GM23338 (cell line): ENCODE results near the gene ZNF497. TPM values are rescaled to one million over a fixed set of nuclear protein-coding genes. Genes with fewer than 3 reads are reported as not detected.
A peak's percentile ranks its signal among the peaks of the same experiment; 100 is the strongest.

Experiments used
- ATAC-seq: fragments of 200-7000 bp; cut with Tn5 transposase; 3 replicates; pipeline ENCODE4 v1.9.1; 2020
- DNase-seq: peaks from one replicate; pipeline ENCODE4 v3.0.0-alpha.2; 2015; ENCODE audit warnings: low spot score
- H2AFZ ChIP-seq: fragments of 200-600 bp; sonication (generic); 2 replicates; pipeline ENCODE4 v1.8.0; 2016; ENCODE audit warnings: antibody characterized with exemption, mild to moderate bottlenecking, moderate library complexity
- H3F3A ChIP-seq: fragments of 200-600 bp; sonication (generic); replicated peaks from 2 replicates; pipeline ENCODE4 v1.8.0; 2017; ENCODE audit warnings: antibody characterized with exemption, mixed run types, low read depth
- H3K27ac ChIP-seq: fragments of 200-600 bp; sonication (generic); 2 replicates; pipeline ENCODE4 v1.6.1; 2016; ENCODE audit warnings: low read depth
- H3K27me3 ChIP-seq: fragments of 200-600 bp; sonication (generic); 2 replicates; pipeline ENCODE4 v1.8.0; 2016; ENCODE audit warnings: mild to moderate bottlenecking, mixed run types, moderate library complexity; ENCODE audit not compliant: insufficient read depth
- H3K36me3 ChIP-seq: fragments of 200-600 bp; sonication (generic); 2 replicates; pipeline ENCODE4 v1.8.0; 2016; ENCODE audit warnings: mild to moderate bottlenecking; ENCODE audit not compliant: insufficient read depth
- H3K4me1 ChIP-seq: fragments of 200-600 bp; sonication (generic); 2 replicates; pipeline ENCODE4 v1.8.0; 2016; ENCODE audit warnings: mild to moderate bottlenecking, moderate library complexity; ENCODE audit not compliant: insufficient read depth
- H3K4me2 ChIP-seq: fragments of 200-600 bp; sonication (generic); 2 replicates; pipeline ENCODE4 v1.7.1; 2017; ENCODE audit warnings: mixed run types
- H3K4me3 ChIP-seq: fragments of 200-600 bp; sonication (generic); 2 replicates; pipeline ENCODE4 v1.6.1; 2016; ENCODE audit warnings: mixed run types
- H3K79me2 ChIP-seq: fragments of 200-600 bp; sonication (generic); replicated peaks from 2 replicates; pipeline ENCODE4 v1.8.0; 2017; ENCODE audit warnings: mild to moderate bottlenecking; ENCODE audit not compliant: insufficient read depth
- H3K9me2 ChIP-seq: fragments of 200-600 bp; sonication (generic); 2 replicates; pipeline ENCODE4 v1.8.0; 2017; ENCODE audit not compliant: insufficient read depth
- H4K20me1 ChIP-seq: fragments of 200-600 bp; sonication (generic); replicated peaks from 2 replicates; pipeline ENCODE4 v1.8.0; 2017; ENCODE audit warnings: mild to moderate bottlenecking; ENCODE audit not compliant: insufficient read depth
- H3K27ac Mint-ChIP-seq: 2 replicates; pipeline ENCODE4 v1.8.0; 2020; ENCODE audit warnings: inconsistent platforms, mild to moderate bottlenecking, moderate library complexity, mixed read lengths
- H3K27me3 Mint-ChIP-seq: 3 replicates; pipeline ENCODE4 v1.8.0; 2022; ENCODE audit warnings: low read depth, mild to moderate bottlenecking, moderate library complexity, mixed read lengths, inconsistent platforms; ENCODE audit not compliant: insufficient read depth, poor library complexity
- H3K36me3 Mint-ChIP-seq: 3 replicates; pipeline ENCODE4 v1.8.0; 2021; ENCODE audit warnings: low read depth, mild to moderate bottlenecking, inconsistent platforms, moderate library complexity, mixed read lengths
- H3K4me1 Mint-ChIP-seq: 3 replicates; pipeline ENCODE4 v1.8.0; 2020; ENCODE audit warnings: mild to moderate bottlenecking, inconsistent platforms, mixed read lengths
- H3K4me3 Mint-ChIP-seq: 3 replicates; pipeline ENCODE4 v1.8.0; 2021; ENCODE audit warnings: moderate library complexity, mild to moderate bottlenecking, inconsistent platforms, mixed read lengths
- H3K9me3 Mint-ChIP-seq: 3 replicates; pipeline ENCODE4 v1.8.0; 2020; ENCODE audit warnings: moderate library complexity, mild to moderate bottlenecking, inconsistent platforms, mixed read lengths
- CREB1 ChIP-seq: fragments of 250-450 bp; sonication (Bioruptor Pico); IDR thresholded peaks from 2 replicates; pipeline ENCODE4 v1.5.0; 2020; ENCODE audit warnings: low read depth, mild to moderate bottlenecking, moderate library complexity
- EZH2 ChIP-seq: fragments of 200-600 bp; sonication (generic); IDR thresholded peaks from one replicate; pipeline ENCODE4 v1.8.0; 2017; ENCODE audit warnings: antibody characterized with exemption, mild to moderate bottlenecking, low read depth; ENCODE audit not compliant: unreplicated experiment
- EZH2phosphoT487 ChIP-seq: fragments of 200-600 bp; sonication (generic); IDR thresholded peaks from one replicate; pipeline ENCODE4 v1.8.1; 2018; ENCODE audit warnings: antibody characterized with exemption; ENCODE audit not compliant: unreplicated experiment
- JUNB ChIP-seq: IDR thresholded peaks from one replicate; pipeline ENCODE4 v1.6.1; 2016; ENCODE audit warnings: antibody characterized with exemption; ENCODE audit not compliant: unreplicated experiment
- NANOG ChIP-seq: IDR thresholded peaks from 2 replicates; pipeline ENCODE4 v1.6.1; 2016; ENCODE audit warnings: antibody characterized with exemption, borderline replicate concordance
- POLR2AphosphoS5 ChIP-seq: IDR thresholded peaks from 2 replicates; pipeline ENCODE4 v1.6.1; 2016; ENCODE audit warnings: antibody characterized with exemption, low read depth
- STAT1 ChIP-seq: IDR thresholded peaks from one replicate; pipeline ENCODE4 v1.6.1; 2016; ENCODE audit warnings: antibody characterized with exemption; ENCODE audit not compliant: unreplicated experiment
- ZNF114 ChIP-seq: fragments of 250-450 bp; sonication (Bioruptor Pico); IDR thresholded peaks from 2 replicates; pipeline ENCODE4 v1.5.0; 2020; ENCODE audit warnings: mild to moderate bottlenecking, moderate library complexity
- ZNF331 ChIP-seq: fragments of 250-450 bp; sonication (Bioruptor Pico); IDR thresholded peaks from 2 replicates; pipeline ENCODE4 v1.5.0; 2020; ENCODE audit warnings: low read depth, mild to moderate bottlenecking, moderate library complexity
- polyA plus RNA-seq: library from polyadenylated mRNA; unstranded; fragments of >200 nt; fragmentation: Nextera tagmentation; extraction: Ambion mirVana; gene quantifications from 2 replicates; pipeline ENCODE4 v1.2.1, GENCODE V29; 2016
- total RNA-seq: library from RNA; depleted of rRNA; stranded (reverse); fragments of >200 nt; shearing (Covaris generic); gene quantifications from 2 replicates; pipeline ENCODE4 v1.2.3, GENCODE V29; 2014
- TF ChIP-seq, protein P1 (sequence below): fragments of 250-450 bp; sonication (Bioruptor Pico); IDR thresholded peaks from 2 replicates; pipeline ENCODE4 v1.5.0; 2020; ENCODE audit warnings: mild to moderate bottlenecking, moderate library complexity
- TF ChIP-seq, protein P2 (sequence below): IDR thresholded peaks from one replicate; pipeline ENCODE4 v1.6.1; 2018; ENCODE audit warnings: antibody characterized with exemption; ENCODE audit not compliant: unreplicated experiment
- TF ChIP-seq, protein P3 (sequence below), 2 experiments: fragments of 200-600 bp in 1 of 2; sonication (generic) in 1 of 2; conservative IDR thresholded peaks; 2 replicates each; pipeline versions ENCODE4 v1.5.1 to v1.6.1; 2016 to 2017; ENCODE audit warnings: antibody characterized with exemption in 2 of 2, low read depth in 2 of 2, mild to moderate bottlenecking in 2 of 2, moderate library complexity in 1 of 2
- TF ChIP-seq, protein P4 (sequence below): IDR thresholded peaks from 2 replicates; pipeline ENCODE4 v1.6.1; 2016; ENCODE audit warnings: antibody characterized with exemption

Gene ZNF497
- total and polyA plus RNA-seq, 2 experiments from 2014 or later = 0.44 to 2.0 TPM

DNA sequence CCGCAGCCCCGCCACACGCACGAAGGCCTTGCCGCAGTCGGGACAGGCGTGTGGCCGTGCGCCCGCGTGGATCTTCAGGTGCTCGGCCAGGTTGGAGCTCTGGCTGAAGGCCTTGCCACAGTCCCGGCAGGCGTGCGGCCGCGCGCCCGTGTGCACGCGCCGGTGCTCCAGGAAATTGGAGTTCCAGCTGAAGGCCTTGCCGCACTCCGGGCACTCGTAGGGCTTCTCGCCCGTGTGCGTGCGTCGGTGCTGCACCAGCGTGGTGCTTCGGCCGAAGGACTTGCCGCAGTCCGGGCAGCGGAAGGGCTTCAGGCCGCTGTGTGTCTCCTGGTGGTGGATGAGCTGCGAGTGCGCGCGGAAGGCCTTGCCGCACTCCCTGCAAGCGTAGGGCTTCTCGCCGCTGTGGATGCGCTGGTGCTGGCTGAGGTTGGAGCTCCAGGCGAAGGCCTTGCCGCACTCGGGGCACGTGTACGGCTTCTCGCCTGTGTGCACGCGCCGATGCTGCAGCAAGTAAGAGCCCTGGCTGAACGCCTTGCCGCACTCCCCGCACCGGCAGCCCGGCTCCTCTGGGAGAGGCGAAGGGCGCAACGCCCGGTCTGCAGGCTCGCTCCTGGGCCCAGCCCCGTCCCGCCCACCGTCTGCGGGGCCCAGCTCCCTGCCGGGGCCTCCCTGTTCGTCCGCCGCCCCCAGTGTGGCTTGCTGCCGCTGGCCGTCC, 5.6 kb downstream of the ZNF497 start:
- Mint-ChIP-seq H3K27ac (no peak overlapping the region), H3K36me3 (no peaks in the 10 kb centered on the region), H3K4me3 (no peak overlapping the region), H3K9me3 (no peaks in the 10 kb centered on the region), H3K27me3 (peaks cover 3% of the 10 kb centered on the region), H3K4me1 (no peaks in the 10 kb centered on the region; the same call in 2 of the 3 replicates)
- H3K9me2 ChIP-seq = no peaks in the 10 kb centered on the region
- H3K27me3 ChIP-seq = peaks cover 33% of the 10 kb centered on the region
- H3K4me1 ChIP-seq = no peaks in the 10 kb centered on the region; the same call in 1 of the 2 replicates
- H3K4me3 ChIP-seq = peak overlapping the region; percentile 52
- H3K4me2 ChIP-seq = peak overlapping the region; percentile 83
- ATAC-seq (peak; percentile 39), DNase-seq (peak; percentile 59)
- H4K20me1 ChIP-seq = no peaks in the 10 kb centered on the region; the same call in 1 of the 2 replicates
- peak overlapping the region; percentile 90 for H2AFZ ChIP-seq
- H3K79me2 ChIP-seq = no peaks in the 10 kb centered on the region
- no peaks in the 10 kb centered on the region for H3K36me3 ChIP-seq
- no peak for TF ChIP-seq ZNF114
- TF ChIP-seq, protein P1, sequence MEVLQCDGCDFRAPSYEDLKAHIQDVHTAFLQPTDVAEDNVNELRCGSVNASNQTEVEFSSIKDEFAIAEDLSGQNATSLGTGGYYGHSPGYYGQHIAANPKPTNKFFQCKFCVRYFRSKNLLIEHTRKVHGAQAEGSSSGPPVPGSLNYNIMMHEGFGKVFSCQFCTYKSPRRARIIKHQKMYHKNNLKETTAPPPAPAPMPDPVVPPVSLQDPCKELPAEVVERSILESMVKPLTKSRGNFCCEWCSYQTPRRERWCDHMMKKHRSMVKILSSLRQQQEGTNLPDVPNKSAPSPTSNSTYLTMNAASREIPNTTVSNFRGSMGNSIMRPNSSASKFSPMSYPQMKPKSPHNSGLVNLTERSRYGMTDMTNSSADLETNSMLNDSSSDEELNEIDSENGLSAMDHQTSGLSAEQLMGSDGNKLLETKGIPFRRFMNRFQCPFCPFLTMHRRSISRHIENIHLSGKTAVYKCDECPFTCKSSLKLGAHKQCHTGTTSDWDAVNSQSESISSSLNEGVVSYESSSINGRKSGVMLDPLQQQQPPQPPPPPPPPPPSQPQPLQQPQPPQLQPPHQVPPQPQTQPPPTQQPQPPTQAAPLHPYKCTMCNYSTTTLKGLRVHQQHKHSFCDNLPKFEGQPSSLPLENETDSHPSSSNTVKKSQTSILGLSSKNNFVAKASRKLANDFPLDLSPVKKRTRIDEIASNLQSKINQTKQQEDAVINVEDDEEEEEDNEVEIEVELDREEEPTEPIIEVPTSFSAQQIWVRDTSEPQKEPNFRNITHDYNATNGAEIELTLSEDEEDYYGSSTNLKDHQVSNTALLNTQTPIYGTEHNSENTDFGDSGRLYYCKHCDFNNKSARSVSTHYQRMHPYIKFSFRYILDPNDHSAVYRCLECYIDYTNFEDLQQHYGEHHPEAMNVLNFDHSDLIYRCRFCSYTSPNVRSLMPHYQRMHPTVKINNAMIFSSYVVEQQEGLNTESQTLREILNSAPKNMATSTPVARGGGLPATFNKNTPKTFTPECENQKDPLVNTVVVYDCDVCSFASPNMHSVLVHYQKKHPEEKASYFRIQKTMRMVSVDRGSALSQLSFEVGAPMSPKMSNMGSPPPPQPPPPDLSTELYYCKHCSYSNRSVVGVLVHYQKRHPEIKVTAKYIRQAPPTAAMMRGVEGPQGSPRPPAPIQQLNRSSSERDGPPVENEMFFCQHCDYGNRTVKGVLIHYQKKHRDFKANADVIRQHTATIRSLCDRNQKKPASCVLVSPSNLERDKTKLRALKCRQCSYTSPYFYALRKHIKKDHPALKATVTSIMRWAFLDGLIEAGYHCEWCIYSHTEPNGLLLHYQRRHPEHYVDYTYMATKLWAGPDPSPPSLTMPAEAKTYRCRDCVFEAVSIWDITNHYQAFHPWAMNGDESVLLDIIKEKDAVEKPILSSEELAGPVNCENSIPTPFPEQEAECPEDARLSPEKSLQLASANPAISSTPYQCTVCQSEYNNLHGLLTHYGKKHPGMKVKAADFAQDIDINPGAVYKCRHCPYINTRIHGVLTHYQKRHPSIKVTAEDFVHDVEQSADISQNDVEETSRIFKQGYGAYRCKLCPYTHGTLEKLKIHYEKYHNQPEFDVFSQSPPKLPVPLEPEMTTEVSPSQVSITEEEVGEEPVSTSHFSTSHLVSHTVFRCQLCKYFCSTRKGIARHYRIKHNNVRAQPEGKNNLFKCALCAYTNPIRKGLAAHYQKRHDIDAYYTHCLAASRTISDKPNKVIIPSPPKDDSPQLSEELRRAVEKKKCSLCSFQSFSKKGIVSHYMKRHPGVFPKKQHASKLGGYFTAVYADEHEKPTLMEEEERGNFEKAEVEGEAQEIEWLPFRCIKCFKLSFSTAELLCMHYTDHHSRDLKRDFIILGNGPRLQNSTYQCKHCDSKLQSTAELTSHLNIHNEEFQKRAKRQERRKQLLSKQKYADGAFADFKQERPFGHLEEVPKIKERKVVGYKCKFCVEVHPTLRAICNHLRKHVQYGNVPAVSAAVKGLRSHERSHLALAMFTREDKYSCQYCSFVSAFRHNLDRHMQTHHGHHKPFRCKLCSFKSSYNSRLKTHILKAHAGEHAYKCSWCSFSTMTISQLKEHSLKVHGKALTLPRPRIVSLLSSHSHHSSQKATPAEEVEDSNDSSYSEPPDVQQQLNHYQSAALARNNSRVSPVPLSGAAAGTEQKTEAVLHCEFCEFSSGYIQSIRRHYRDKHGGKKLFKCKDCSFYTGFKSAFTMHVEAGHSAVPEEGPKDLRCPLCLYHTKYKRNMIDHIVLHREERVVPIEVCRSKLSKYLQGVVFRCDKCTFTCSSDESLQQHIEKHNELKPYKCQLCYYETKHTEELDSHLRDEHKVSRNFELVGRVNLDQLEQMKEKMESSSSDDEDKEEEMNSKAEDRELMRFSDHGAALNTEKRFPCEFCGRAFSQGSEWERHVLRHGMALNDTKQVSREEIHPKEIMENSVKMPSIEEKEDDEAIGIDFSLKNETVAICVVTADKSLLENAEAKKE (CRISPR knock-in tag) = no peak
- no peak for TF ChIP-seq CREB1 (CRISPR knock-in tag)
- no peak for TF ChIP-seq NANOG
- no peak for TF ChIP-seq ZNF331 (CRISPR knock-in tag)
- TF ChIP-seq EZH2phosphoT487 = no peak
- no peak for TF ChIP-seq STAT1
- TF ChIP-seq, protein P2, sequence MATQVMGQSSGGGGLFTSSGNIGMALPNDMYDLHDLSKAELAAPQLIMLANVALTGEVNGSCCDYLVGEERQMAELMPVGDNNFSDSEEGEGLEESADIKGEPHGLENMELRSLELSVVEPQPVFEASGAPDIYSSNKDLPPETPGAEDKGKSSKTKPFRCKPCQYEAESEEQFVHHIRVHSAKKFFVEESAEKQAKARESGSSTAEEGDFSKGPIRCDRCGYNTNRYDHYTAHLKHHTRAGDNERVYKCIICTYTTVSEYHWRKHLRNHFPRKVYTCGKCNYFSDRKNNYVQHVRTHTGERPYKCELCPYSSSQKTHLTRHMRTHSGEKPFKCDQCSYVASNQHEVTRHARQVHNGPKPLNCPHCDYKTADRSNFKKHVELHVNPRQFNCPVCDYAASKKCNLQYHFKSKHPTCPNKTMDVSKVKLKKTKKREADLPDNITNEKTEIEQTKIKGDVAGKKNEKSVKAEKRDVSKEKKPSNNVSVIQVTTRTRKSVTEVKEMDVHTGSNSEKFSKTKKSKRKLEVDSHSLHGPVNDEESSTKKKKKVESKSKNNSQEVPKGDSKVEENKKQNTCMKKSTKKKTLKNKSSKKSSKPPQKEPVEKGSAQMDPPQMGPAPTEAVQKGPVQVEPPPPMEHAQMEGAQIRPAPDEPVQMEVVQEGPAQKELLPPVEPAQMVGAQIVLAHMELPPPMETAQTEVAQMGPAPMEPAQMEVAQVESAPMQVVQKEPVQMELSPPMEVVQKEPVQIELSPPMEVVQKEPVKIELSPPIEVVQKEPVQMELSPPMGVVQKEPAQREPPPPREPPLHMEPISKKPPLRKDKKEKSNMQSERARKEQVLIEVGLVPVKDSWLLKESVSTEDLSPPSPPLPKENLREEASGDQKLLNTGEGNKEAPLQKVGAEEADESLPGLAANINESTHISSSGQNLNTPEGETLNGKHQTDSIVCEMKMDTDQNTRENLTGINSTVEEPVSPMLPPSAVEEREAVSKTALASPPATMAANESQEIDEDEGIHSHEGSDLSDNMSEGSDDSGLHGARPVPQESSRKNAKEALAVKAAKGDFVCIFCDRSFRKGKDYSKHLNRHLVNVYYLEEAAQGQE = no peak
- no peak for TF ChIP-seq POLR2AphosphoS5
- TF ChIP-seq, protein P3, sequence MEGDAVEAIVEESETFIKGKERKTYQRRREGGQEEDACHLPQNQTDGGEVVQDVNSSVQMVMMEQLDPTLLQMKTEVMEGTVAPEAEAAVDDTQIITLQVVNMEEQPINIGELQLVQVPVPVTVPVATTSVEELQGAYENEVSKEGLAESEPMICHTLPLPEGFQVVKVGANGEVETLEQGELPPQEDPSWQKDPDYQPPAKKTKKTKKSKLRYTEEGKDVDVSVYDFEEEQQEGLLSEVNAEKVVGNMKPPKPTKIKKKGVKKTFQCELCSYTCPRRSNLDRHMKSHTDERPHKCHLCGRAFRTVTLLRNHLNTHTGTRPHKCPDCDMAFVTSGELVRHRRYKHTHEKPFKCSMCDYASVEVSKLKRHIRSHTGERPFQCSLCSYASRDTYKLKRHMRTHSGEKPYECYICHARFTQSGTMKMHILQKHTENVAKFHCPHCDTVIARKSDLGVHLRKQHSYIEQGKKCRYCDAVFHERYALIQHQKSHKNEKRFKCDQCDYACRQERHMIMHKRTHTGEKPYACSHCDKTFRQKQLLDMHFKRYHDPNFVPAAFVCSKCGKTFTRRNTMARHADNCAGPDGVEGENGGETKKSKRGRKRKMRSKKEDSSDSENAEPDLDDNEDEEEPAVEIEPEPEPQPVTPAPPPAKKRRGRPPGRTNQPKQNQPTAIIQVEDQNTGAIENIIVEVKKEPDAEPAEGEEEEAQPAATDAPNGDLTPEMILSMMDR (conservative IDR thresholded peaks at IDR 0.05; ENCODE audit: low read depth in 2 of 2) = no peak
- no peak for TF ChIP-seq EZH2
- TF ChIP-seq JUNB = no peak
- TF ChIP-seq, protein P4, sequence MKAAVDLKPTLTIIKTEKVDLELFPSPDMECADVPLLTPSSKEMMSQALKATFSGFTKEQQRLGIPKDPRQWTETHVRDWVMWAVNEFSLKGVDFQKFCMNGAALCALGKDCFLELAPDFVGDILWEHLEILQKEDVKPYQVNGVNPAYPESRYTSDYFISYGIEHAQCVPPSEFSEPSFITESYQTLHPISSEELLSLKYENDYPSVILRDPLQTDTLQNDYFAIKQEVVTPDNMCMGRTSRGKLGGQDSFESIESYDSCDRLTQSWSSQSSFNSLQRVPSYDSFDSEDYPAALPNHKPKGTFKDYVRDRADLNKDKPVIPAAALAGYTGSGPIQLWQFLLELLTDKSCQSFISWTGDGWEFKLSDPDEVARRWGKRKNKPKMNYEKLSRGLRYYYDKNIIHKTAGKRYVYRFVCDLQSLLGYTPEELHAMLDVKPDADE = no peak
- H3K27ac ChIP-seq = no peak overlapping the region
- H3F3A ChIP-seq = peaks cover 6% of the 10 kb centered on the region
